EL (cell line): ENCODE results near the gene MINDY1.

Source experiments
- DNase-seq: peaks from one replicate; pipeline ENCODE4 v3.0.0-alpha.2; 2016

Gene MINDY1

DNA sequence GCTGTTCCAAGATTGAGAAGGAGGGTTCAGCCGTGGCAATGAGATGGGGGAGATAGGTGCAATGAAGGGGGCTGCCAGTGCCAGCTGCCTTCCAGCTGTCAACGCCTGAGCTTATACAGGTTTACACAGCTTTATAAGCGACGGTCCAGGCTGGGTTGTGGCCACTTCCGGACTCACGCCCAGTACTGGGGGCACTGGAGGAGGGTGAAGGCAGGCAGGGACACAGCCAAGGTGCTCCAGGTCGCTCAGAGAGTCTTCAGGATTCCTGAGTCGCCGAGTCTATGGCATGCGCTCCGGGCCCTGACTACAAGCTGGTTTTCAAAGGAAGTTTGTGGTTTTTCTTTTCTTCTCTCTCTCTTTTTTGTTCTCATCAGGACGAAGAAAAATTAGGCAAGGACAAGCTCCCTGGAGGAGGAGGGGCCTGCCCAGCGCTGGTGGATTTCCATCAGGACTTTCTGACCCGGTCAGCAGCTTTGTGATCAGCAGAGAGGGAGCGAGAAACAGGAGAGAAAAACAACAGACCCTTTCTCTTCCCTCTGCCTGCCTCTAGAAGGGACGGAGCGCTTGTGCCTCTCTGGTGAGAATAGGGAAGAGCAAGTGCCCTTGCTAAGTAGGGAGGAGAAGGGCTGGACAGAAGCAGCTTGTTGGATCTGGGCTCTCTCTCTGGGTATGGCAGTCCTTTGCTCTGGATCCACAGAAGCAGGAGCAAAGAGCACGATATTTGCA, at the start of gene MINDY1:
MINDY1 (minus strand) TSS at position 576 of the 726 bp plus-strand sequence. CDS start 4,285 bp downstream, outside the sequence.
- DNase-seq = peak; percentile 85

DNA sequence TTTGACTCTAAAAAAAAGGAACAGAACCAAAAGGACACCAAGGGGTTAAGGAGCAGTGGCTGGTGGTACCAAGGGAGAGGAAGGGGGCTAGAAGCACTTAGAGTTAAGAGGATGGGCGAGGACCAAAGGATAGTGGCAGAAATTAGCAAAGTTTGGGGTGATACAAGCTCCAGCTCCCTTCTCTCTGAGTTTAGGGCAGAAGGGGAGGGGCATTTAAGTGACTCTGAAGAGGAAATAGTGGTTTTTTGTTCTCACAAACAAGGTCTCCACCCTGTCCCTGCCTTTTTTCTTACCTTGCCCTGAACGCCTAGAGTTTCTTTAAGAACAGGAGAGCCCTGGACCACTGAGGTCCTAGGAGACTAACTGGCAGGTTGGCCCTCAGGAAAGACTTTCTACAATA, 49.4 kb upstream of the MINDY1 start:
- DNase-seq = no peak

DNA sequence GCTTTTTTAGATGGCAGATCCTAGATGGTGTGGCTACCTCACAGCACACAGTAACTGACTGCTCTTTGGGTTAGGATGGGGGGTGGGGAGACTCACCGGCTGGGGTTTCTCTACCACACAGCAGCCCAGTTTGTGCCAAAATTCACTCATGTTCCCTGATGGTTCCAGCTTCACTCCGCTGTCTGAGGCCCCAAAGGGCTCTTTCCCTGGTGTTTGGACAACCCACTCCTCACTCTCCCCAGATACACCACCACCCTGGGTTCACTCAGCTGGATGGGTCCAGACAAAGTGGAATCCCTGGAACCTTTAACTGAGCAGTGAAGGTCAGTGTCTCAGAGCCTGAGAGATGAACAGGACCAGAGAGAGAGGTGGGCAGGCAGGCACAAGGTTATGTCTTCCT, 48.9 kb upstream of the MINDY1 start:
- DNase-seq = no peak

DNA sequence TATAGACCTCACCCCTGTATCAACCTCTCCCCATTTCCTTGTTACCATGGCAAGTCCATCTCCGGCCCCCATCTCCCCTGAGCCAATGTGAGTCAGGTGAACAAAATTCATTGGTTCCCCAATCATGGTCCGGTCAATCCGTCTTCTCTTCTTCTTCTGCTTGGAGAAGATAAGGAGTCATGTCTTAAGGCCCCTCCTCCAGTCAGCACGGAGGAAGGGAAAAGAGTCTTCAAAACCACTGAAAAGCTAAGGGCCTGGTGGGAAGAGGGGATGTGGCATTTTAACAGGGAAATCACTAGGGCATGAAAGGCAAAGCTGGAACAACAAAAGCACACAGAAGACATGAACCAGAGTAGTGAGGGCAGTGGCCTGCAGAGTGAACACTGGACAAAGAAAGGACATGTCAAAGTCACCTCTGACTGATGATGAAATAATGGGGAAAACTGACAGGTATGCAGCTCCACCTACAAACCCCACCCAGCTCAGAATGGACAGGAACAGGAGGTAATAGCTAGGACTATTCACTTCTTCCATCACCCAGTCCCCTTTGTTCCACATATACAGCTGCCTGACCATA, 48.4 kb upstream of the MINDY1 start:
- no peak for DNase-seq

DNA sequence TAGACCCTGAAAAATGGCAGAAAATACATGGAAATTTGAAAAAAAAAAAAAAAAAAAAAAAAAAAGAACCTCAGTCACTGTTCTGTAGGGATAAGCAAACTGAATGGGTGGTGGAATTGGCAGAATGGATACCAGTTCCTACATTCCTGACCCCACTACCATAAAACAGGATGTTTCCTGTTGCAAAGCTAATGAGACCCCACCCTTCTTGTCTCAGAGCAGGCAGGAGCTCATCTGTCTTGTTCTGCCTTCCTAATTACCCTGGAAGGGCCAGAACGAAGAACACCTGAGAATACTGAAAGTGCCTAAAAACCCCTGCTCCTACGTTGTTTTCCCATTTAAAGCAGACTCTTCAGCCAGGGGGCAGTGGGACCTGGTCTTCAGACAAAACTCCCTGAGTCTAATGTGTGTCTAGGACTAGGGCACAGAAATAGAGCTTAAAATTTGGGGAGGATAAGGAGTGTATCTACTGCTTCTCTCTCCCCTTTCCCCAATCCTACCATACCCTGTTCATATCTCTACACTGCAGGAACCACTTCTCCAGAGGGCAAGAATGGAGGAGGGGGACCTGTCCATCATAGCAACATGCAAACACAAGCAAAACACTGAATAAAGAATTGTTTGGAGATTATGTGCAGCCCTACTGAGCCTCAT, 44.8 kb upstream of the MINDY1 start:
- no peak for DNase-seq

DNA sequence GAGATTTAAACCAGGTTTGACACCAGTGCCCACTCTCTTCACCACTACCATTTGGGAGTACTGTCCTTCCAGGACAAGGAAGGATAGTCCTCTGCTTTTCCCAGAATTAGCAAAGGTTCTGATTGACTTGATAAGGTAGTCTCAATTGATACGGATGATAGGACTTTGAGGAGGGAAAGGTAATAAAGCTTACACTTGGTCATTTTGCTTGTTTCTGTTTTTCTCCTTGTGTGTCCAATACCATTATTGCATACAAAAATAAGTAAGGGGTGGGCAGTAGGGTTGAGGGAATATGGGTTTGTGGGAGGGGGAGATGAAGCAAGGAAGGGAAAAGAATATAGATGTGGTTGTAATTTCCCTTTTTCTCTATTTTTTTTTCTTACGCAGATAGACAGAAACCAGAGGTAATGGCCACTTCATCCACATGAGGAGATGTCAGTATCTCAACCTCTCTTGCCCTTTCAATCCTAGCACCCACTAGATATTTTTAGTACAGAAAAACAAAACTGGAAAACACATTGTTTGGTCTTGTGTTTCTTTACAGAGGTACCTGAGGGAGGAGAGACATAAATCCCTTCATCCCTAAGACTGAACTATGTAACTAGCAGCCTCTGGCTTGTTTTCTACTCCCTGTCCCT, 43.5 kb upstream of the MINDY1 start:
- DNase-seq = no peak

GRCh38 chr1:151049458-151049857, 42.8 kb upstream of the MINDY1 start:
- DNase-seq = no peak

DNA sequence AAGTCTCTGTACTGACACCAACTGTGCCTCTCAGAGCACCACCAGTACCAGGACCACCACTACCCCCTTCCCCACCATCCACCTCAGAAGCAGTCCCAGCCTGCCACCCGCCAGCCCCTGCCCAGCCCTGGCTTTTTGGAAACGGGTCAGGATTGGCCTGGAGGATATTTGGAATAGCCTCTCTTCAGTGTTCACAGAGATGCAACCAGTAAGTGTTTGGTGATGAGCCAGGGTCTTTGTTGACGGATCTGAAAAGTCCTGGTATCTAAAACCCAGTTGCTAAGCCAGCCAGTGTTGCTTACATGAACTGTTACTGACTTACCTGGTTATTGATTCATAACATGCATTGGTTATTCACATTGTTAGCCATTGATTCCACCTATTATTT, 41.9 kb upstream of the MINDY1 start:
- no peak for DNase-seq

- peak; percentile 68 for DNase-seq
These were observed 41.4 kb upstream of the MINDY1 start for GRCh38 chr1:151047925-151048644.

DNA sequence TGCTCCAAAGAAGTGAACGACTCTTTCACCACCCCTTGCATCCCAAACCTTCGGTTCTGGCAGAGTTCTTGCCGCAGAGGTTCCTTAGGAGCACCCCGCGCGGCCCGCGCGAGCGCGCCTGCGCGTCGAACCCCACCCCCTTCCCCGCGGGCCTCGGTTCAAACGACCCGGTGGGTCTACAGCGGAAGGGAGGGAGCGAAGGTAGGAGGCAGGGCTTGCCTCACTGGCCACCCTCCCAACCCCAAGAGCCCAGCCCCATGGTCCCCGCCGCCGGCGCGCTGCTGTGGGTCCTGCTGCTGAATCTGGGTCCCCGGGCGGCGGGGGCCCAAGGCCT, 40.9 kb upstream of the MINDY1 start, which contains the start of gene C1orf56:
C1orf56 (plus strand) TSS at position 161 of the 334 bp plus-strand sequence; CDS start at position 258, 97 bp downstream.
- peak; percentile 75 for DNase-seq

DNA sequence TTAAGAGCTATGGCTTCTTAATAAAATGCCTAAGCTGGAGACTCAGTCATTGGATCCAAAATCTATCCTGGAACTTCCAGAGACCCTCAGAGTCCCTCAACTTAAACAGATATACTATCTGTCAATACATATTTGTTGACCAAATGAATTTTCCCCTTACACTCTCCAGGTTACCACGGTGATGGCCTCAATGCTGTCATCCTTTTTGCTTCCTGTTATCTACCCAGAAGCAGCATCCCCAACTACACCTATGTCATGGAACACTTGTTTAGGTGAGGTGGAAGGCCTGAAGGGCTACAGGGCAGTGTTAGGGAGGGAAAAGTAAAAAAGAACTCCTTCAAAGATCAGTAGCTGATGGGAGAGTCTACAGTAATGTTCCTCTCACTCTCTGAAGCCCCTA, 36.5 kb upstream of the MINDY1 start:
- no peak for DNase-seq

- no peak for DNase-seq
These were observed 32.8 kb upstream of the MINDY1 start for GRCh38 chr1:151039521-151039920.

- DNase-seq = no peak
These were observed 30.3 kb upstream of the MINDY1 start for GRCh38 chr1:151037032-151037431.

DNA sequence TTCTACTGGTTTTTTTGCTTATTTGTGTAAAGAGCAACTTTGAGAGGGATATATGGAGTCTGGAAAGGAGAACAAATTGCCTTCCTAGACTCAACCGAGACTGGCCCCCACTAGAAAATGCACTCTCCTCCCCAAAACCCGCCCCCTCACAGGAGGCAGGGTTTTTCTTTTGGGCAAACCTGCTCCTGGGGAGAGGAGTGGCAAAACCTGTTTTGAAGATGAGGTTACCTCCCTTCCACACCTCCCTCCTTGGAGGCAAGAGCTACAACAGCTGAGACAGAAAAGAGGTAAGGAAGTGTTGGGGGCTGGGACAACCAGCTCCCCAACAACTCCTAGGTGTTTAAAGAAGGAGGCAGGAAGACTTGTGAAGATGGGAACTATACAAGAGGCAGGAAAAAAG, 29.7 kb upstream of the MINDY1 start, which contains the start of gene BNIPL:
BNIPL (plus strand) TSS at position 231 of the 400 bp plus-strand sequence; CDS start at position 371, 140 bp downstream.
- no peak for DNase-seq

GRCh38 chr1:151035167-151035566, 28.5 kb upstream of the MINDY1 start:
- DNase-seq = no peak

DNA sequence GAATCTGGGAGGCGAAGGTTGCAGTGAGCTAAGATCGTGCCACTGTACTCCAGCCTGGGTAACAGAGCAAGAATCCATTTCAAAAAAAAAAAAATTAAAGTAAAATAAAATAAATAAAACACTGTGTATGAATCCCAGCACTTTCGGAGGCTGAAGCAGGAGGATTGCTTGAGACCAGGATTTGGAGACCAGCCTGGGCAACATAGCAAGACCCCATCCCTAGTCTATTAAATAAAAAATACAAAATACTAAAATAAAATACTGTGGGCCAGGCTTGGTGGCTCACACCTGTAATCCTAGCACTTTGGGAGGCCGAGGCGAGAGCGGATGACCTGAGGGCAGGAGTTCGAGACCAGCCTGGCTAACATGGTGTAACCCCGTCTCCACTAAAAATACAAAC, 25.5 kb upstream of the MINDY1 start:
- DNase-seq = no peak

- no peak for DNase-seq
These were observed 19.8 kb upstream of the MINDY1 start for GRCh38 chr1:151026460-151026859.

DNA sequence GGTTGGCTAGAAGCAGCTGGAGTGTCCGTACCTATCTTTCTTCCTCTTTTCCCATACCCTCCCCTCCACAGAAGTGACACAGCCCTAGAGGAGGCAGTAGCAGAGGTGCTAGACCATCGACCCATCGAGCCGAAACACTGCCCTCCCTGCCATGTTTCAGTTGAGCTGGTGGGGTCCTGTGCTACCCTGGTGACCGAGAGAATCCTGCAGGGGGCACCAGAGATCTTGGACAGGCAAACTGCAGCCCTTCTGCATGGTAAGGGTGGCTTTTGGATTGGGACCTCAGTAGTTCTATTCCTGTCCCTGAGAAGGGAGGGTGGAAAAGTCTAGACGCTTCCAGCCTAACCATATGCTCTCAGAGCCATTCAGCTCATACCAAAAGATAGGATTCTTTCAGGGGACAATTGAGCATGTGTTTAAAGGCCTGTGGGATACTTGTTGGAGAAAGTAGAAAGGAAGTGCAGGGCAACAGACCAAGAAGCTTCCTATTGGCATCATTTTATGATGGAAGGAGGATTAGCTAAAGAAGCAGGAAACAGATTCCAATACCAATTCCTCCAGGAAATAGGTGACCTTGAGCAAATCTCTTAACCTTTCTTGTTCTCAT, 17.9 kb upstream of the MINDY1 start:
- peak; percentile 63 for DNase-seq

GRCh38 chr1:151013518-151013917, 6.8 kb upstream of the MINDY1 start:
- DNase-seq = no peak

DNA sequence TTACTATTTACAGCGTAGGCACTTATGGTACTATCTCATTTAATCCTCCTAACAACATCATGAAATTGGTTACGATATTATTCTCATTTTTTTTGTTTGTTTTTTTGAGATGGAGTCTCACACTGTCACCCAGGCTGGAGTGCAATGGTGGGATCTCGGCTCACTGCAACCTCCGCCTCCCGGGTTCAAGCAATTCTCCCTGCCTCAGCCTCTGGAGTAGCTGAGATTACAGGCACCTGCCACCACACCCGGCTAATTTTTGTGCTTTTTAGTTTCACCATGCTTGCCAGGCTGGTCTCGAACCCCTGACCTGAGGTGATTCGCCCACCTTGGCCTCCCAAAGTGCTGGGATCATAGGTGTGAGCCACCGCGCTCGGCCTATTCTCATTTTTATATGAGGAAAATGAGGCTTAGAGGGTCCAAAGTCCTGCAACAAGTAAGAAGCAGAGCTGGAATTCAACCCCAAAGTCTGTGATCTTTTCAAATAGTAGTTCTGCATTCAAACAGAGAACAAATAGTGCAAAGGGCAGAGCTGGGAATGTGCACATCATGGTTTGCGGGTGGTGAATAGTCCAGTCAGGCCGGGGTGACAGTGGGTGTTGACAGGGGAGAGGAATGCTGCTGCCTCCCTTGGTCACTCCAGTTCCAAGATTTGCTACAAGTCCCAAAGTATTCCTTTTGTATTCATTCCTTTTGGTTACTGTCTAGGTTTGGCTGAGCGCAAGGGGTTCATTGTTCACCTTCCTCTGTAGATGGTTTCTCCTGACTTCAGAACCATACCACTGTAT, 6.2 kb upstream of the MINDY1 start:
- DNase-seq = no peak

DNA sequence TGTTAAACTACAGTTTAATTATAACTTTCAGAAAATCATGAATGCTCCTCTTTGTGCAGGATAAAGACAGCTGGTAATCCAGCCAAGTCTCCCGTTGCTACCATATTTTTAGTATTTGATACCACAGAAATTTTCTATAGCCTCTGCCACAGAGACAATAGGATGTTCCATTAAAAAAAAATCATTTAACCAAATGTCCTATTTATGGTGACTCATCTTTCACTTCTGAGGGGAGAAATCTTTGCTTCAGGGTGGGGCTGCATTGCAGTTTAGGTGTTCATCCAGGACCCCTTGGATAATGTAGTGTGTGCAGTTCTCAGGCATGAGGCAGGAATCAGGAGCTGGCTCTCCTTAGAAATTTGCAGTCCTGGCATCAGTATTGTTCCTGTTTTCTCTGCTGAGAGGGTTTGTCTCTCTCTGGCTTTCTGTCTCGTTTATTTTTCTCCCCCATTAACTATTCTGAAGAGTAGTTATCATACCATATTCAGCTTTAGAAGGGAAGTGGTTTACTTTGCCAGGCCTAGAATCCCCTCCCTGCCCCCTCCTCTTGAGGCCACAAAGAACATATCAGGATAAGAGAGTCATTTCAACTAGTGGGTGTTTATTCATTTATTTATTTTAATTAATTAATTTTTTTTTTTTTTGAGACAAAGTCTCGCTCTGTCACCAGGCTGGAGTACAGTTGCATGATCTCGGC, 4.6 kb upstream of the MINDY1 start:
- no peak for DNase-seq
